Esophagus muscularis mucosa (tissue), 4 donors: Measurements from ENCODE around the gene RBM20. TPM values are rescaled to one million over a fixed set of nuclear protein-coding genes. Genes with fewer than 3 reads are reported as not detected.

ENCODE experiments used
- DNase-seq: peaks from one replicate; pipeline ENCODE4 v3.0.0-alpha.2; 2017; ENCODE audit errors: extremely low spot score
- H3K27ac ChIP-seq, 4 donors: fragments of 200-600 bp; sonication (generic); replicated peaks in 1 of 4; 1 replicate in 3 of 4; 2 replicates in 1 of 4; pipeline ENCODE4 v1.5.1; 2016 to 2019; ENCODE audit warnings: mild to moderate bottlenecking in 1 of 4
- H3K27me3 ChIP-seq, 4 donors: fragments of 200-600 bp; sonication (generic); one replicate each; pipeline versions ENCODE4 v1.5.1 to v1.6.0; 2016 to 2019
- H3K36me3 ChIP-seq, 4 donors: fragments of 200-600 bp; sonication (generic); one replicate each; pipeline ENCODE4 v1.5.1; 2016 to 2019
- H3K4me1 ChIP-seq, 4 donors: fragments of 200-600 bp; sonication (generic); one replicate each; pipeline ENCODE4 v1.5.1; 2016 to 2019
- H3K4me3 ChIP-seq, 4 donors: fragments of 200-600 bp; sonication (generic); 1 replicate in 2 of 4; 2 replicates in 2 of 4; pipeline ENCODE4 v1.5.1; 2016 to 2019; ENCODE audit warnings: mild to moderate bottlenecking in 4 of 4, moderate library complexity in 1 of 4
- H3K9me3 ChIP-seq, 4 donors: fragments of 200-600 bp; sonication (generic); 1 replicate in 3 of 4; 2 replicates in 1 of 4; pipeline ENCODE4 v1.5.1; 2016 to 2019
- EP300 ChIP-seq: sonication (generic); formaldehyde crosslinking; IDR thresholded peaks from one replicate; pipeline ENCODE4 v1.6.1; 2017; ENCODE audit warnings: antibody characterized with exemption
- POLR2A ChIP-seq: fragments of 450-650 bp; IDR thresholded peaks from one replicate; pipeline ENCODE4 v1.6.1; 2017; ENCODE audit warnings: antibody characterized with exemption, moderate library complexity, mild to moderate bottlenecking, low read depth
- POLR2AphosphoS5 ChIP-seq, 2 donors: sonication (generic); formaldehyde crosslinking; IDR thresholded peaks; one replicate each; pipeline ENCODE4 v1.6.1; 2017; ENCODE audit warnings: antibody characterized with exemption in 2 of 2
- WGBS: methylation state at CpG from one replicate; pipeline ENCODE4 v1.1.5; 2018; 5-methylcytosine and 5-hydroxymethylcytosine counted together
- intact Hi-C: fragments of 100-400 bp; cut with DNase I; formaldehyde crosslinking; loops from one replicate; pipeline ENCODE4 v1.15.1; 2023
- total RNA-seq, 4 donors: library from RNA; depleted of rRNA; stranded (reverse); fragments of >200 nt; gene quantifications; one replicate each; pipeline versions ENCODE4 v1.1.0 to v1.2.1, GENCODE V29; 2016
- TF ChIP-seq, protein P1 (sequence below), 3 experiments: fragments of 200-600 bp in 2 of 3; fragments of 450-650 bp in 1 of 3; sonication (generic) in 2 of 3; IDR thresholded peaks; one replicate each; pipeline ENCODE4 v1.5.1; 2017 to 2019; ENCODE audit warnings: antibody characterized with exemption in 3 of 3, mild to moderate bottlenecking in 2 of 3, moderate library complexity in 1 of 3

RBM20 gene
- total RNA-seq, 4 donors from 2014 or later, result 5.3 to 7.7 (median 5.8) TPM

DNA sequence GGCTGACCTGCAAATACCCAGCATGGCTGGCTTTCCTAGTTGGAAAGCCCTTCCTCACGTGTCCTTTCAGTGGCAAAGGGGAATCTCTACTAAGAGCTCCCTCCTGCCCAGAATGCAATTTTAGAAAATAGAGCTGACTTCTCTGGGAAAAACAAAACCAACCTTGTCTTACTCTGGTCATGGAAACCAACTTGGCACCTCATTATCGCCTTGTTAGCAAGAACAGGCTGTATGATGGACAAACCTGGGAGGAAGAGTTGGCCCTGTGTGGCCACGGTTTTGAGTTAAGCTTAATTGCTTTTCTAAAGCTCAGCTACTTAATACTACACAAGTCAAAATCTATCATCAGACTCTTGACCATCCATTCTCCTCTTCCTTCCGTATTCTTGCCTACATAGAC lies 133.5 kb downstream of the RBM20 start:
- Histone ChIP-seq H3K4me1 (peaks cover 9 to 31% (median 12%) of the 10 kb centered on the region in 4 donors), H3K27me3 (no peaks in the 10 kb centered on the region), H3K4me3 (no peak overlapping the region), H3K9me3 (no peaks in the 10 kb centered on the region), H3K27ac (no peak overlapping the region), H3K36me3 (no peaks in the 10 kb centered on the region)
- intact Hi-C loops, result no loop called here
- WGBS, result 89% methylated on average over 4 of the region's 4 CpGs
- no peak for DNase-seq
- no peak for TF ChIP-seq EP300
- no peak for TF ChIP-seq POLR2A

DNA sequence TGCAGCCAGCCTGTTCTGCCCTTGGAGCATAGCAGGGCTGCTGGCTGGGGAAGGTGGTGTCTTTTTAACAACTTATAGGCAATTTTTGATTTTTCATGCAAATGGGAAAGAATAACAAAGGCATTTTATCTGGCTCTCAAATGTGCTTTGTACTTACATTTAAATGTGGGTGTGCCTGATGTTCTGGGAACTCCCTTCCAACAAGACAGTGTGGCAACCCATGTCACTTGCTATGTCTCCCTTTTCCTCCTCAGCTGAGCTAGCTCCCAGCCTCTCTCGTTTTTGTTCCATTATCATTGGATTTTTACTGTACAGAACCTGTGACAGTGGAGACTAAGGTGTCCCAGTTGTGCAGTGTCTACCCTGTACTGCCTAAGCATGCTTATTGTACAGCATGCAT lies 134.1 kb downstream of the RBM20 start:
- intact Hi-C loops, result no loop called here
- H3K9me3 ChIP-seq, result no peaks in the 10 kb centered on the region
- no peaks in the 10 kb centered on the region for H3K36me3 ChIP-seq
- 70% methylated on average over 1 of the region's 1 CpG for WGBS
- peaks cover 14 to 33% (median 18%) of the 10 kb centered on the region in 4 donors for H3K4me1 ChIP-seq
- no peaks in the 10 kb centered on the region for H3K27me3 ChIP-seq
- no peak overlapping the region for H3K4me3 ChIP-seq
- no peak for DNase-seq
- H3K27ac ChIP-seq, result no peak overlapping the region
- TF ChIP-seq EP300, result no peak
- TF ChIP-seq, protein P1, sequence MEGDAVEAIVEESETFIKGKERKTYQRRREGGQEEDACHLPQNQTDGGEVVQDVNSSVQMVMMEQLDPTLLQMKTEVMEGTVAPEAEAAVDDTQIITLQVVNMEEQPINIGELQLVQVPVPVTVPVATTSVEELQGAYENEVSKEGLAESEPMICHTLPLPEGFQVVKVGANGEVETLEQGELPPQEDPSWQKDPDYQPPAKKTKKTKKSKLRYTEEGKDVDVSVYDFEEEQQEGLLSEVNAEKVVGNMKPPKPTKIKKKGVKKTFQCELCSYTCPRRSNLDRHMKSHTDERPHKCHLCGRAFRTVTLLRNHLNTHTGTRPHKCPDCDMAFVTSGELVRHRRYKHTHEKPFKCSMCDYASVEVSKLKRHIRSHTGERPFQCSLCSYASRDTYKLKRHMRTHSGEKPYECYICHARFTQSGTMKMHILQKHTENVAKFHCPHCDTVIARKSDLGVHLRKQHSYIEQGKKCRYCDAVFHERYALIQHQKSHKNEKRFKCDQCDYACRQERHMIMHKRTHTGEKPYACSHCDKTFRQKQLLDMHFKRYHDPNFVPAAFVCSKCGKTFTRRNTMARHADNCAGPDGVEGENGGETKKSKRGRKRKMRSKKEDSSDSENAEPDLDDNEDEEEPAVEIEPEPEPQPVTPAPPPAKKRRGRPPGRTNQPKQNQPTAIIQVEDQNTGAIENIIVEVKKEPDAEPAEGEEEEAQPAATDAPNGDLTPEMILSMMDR (IDR thresholded peaks at IDR 0.05), result no peak
- TF ChIP-seq POLR2AphosphoS5 (IDR thresholded peaks at IDR 0.05), result no peak
- TF ChIP-seq POLR2A, result no peak

DNA sequence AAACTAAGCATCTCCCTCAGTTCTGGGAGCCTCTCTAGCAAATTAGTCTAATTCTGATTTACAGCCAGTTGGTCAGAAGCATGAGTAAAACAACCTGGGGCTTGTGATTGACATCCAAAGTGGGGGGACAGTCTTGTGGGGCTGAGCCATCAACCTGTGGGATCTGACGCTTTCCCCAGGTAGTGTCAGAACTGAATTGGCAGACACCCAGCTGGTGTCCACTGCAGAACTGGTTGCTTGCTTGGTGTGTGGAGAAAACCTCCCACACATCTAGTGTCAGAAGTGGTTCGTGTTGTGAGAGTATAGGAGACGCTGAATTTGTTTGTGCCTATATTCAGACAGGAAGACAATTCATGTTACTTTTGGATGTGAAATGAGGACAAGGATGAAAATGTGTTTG lies 135.4 kb downstream of the RBM20 start:
- 65% methylated on average over 3 of the region's 3 CpGs for WGBS
- intact Hi-C loops, result no loop called here
- TF ChIP-seq, protein P1 (IDR thresholded peaks at IDR 0.05), result no peak
- TF ChIP-seq POLR2A, result no peak
- TF ChIP-seq POLR2AphosphoS5 (IDR thresholded peaks at IDR 0.05), result no peak
- no peak for TF ChIP-seq EP300

DNA sequence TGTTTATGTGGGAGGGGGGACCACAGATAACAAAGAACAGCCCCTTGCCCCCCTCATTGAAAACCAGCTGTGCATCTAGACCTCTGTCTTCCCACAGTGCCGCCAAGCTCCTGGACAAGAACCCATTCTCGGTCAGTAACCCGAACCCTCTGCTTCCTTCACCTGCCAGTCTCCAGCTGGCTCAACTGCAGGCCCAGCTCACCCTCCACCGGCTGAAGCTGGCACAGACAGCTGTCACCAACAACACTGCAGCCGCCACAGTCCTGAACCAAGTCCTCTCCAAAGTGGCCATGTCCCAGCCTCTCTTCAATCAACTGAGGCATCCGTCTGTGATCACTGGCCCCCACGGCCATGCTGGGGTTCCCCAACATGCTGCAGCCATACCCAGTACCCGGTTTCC lies 136.6 kb downstream of the RBM20 start:
- TF ChIP-seq EP300 (no peak), POLR2A (no peak), POLR2AphosphoS5 (IDR thresholded peaks at IDR 0.05) (no peak)
- TF ChIP-seq, protein P1 (IDR thresholded peaks at IDR 0.05), result no peak
- intact Hi-C loops, result no loop called here
- H3K36me3 ChIP-seq, result peaks cover 0 to 7% (median 0%) of the 10 kb centered on the region in 4 donors
- H3K9me3 ChIP-seq, result no peaks in the 10 kb centered on the region
- peaks cover 31 to 46% (median 32%) of the 10 kb centered on the region in 4 donors for H3K4me1 ChIP-seq
- 85% methylated on average over 6 of the region's 8 CpGs for WGBS
- DNase-seq, result no peak
- no peak overlapping the region for H3K27ac ChIP-seq
- no peak overlapping the region for H3K4me3 ChIP-seq
- H3K27me3 ChIP-seq, result no peaks in the 10 kb centered on the region

More for the DNA sequence above, 135.4 kb downstream of the RBM20 start:
- H3K4me1 ChIP-seq, result peaks cover 20 to 42% (median 22%) of the 10 kb centered on the region in 4 donors
- H3K27ac ChIP-seq, result no peak overlapping the region
- no peaks in the 10 kb centered on the region for H3K9me3 ChIP-seq
- peaks cover 0 to 2% (median 0%) of the 10 kb centered on the region in 4 donors for H3K36me3 ChIP-seq
- no peaks in the 10 kb centered on the region for H3K27me3 ChIP-seq
- no peak for DNase-seq
- H3K4me3 ChIP-seq, result no peak overlapping the region

DNA sequence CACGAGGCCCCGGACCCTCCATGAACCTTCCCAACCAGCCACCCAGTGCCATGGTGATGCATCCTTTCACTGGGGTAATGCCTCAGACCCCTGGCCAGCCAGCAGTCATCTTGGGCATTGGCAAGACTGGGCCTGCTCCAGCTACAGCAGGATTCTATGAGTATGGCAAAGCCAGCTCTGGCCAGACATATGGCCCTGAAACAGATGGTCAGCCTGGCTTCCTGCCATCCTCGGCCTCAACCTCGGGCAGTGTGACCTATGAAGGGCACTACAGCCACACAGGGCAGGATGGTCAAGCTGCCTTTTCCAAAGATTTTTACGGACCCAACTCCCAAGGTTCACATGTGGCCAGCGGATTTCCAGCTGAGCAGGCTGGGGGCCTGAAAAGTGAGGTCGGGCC lies 137.0 kb downstream of the RBM20 start:
- Histone ChIP-seq H3K36me3 (peaks cover 0 to 7% (median 0%) of the 10 kb centered on the region in 4 donors), H3K9me3 (no peaks in the 10 kb centered on the region), H3K27me3 (no peaks in the 10 kb centered on the region), H3K27ac (no peak overlapping the region), H3K4me3 (no peak overlapping the region), H3K4me1 (peaks cover 35 to 48% (median 35%) of the 10 kb centered on the region in 4 donors)
- TF ChIP-seq EP300 (no peak), POLR2A (no peak), POLR2AphosphoS5 (IDR thresholded peaks at IDR 0.05) (no peak)
- TF ChIP-seq, protein P1 (IDR thresholded peaks at IDR 0.05), result no peak
- intact Hi-C loops, result no loop called here
- WGBS, result 90% methylated on average over 6 of the region's 7 CpGs
- DNase-seq, result no peak
